Measurements from ENCODE around the gene ELMOD3.
"Not testable (repeated sequence)": the region's sequence is repeated elsewhere in the genome, so short reads cannot be mapped to it uniquely, and the experiment has no call there.

Gene ELMOD3

DNA sequence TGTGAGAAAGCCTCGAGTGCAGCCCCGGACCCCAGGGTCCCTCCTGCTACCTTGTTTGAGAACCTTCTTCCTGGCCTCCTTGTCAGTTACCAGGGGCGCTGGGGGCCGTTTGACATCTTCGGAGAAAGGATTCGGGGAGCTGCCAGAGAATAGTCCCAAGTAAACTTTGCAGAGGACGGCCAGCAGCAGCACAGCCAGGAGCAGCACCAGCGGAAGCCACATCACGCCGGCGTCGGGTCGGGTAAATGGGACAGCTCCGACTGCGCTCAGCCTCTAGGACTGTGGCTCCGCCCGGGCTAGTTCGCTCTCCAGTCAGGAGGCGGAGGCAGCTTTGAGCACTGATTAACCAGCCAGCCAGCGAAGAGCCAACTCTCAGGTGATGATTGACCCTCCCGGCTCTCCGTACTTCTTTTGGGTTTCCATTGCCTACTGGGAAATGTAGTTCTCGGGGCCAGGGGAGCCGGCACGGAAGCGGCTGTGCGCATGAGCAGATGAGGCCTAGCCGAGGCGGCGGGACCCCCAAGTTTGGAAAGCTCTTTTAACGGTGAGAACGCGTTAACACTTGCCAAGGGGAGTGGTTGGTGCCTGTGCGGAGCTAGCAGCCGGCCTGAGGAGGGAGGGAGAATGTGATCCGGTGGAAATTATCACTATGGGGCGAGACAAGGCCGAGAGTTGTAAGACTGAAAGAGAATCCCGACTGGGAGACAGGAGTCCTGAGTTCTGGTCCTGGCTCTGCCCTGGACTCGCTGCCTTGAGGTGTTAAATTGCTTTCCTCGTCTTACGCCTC lies at the start of gene ELMOD3, which contains the start of gene RETSAT:
Gene ELMOD3, plus strand, starts transcription at position 484 of the 787 bp plus-strand sequence. CDS start 2,430 bp downstream, outside the sequence.
Gene RETSAT, minus strand, starts transcription at position 243 of the 787 bp plus-strand sequence. Its CDS starts 21 bp downstream, at position 222.
- peak; percentile 94 to 97 for DNase-seq

DNA sequence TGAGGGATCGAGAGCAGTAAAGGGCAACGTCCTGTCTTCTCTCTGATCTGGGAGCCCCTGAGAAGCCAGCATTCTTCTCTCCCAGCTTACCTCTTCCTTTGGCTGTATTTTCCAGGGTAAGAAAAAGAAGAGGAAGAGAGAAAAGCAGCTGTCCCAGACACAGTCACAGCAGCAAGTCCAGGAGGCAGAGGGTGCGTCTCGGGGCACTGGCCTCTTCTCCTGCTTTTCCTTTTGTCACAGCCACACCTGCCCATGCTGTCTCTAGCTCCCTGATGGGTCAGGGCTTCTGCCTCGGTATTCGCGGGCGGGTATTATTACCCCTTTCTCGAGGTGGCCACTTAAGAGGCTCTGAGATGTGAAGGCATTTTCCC lies 47.1 kb upstream of the ELMOD3 start:
- DNase-seq, result no peak

DNA sequence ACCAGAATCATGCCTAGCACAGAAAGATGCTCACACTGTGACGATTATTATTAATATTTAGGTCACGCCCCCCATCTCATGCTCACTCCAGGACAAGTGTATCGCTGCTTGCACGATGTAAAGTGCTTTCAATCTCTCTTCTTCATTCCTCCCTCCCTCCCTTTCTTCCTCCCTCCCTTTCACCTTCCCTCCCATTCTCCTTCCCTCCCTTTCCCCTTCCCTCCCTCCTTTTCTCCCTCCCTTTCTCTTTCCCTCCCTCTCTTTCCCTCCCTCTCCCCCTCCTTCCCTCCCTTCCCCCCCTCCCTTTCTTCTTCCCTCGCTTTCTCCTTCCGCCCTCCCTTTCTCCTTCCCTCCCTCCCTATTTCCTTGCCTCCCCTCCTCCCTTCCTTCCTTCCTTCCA lies 46.4 kb upstream of the ELMOD3 start:
- DNase-seq, result no peak

DNA sequence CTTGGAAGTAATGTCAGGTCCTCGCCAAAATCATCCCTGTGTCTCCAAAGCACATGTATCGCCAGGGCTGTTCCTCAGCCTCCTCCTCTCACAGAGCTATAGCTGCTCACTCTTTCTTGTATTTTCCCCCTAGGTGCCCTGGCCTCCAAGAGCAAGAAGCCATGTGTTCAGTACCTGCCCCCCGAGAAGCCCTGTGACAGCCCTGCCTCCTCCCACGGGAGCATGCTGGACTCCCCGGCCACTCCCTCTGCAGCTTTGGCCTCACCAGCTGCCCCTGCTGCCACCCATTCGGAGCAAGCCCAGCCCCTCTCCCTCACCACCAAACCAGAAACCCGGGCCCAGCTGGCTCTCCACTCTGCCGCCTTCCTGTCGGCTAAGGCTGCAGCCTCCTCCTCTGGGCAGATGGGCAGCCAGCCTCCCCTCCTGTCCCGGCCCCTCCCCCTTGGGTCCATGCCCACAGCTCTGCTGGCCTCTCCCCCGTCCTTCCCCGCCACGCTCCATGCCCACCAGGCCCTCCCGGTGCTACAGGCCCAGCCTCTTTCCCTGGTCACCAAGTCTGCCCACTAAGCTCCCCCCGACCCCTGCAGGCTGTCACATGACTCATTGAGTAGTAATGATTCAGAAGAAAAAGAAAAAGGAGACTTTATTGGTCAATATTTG lies 45.5 kb upstream of the ELMOD3 start:
- no peak for DNase-seq

DNA sequence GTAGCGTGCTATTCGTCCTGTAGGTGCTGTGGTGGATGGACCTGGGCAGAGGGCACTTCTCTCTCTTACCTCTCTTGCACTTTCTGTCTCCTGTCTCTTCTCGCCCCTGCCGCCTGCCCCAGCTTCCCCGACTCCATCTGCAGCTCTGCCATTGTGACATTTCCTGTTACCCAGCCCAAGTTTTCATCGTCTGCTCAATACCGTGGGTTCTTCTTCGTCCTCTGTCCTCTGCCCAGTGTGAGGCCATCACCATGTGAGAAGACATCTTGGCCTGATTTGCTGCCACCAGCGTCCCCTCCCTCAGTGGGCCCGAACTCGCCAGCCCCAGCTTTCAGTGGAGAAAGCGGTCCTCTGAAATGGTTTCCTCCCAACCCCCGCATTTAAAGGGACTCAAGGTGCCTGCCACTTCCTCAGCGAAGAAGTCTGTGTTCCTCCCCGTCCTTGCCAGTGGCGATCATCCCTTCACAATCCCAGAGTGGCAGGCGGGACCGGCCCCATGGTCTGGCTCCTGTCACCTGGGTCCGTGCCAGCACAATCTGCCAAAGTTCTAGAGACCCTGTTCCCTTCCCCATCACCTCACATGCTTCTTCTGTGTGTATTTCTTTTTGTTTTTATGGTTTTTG lies 44.8 kb upstream of the ELMOD3 start:
- no peak for DNase-seq

DNA sequence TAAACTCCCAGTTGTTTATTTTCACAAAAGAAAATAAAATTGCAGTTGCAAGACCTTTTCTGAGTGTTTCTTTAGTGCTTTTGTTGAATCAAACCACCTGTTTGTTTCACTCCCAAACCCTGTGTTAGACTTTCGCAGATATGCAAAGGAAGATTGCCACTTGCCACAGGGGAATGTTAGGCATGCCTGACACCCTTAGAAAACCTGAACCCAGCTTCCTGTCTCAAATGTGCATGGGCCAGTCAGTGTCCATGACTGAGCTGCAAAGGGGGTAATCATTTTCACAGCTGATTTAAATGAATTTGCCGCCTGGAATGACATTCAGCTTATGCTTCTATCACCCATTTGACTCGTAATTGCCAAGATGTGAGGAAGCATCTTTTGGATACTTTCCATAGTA lies 44.2 kb upstream of the ELMOD3 start:
- DNase-seq, result no peak

DNA sequence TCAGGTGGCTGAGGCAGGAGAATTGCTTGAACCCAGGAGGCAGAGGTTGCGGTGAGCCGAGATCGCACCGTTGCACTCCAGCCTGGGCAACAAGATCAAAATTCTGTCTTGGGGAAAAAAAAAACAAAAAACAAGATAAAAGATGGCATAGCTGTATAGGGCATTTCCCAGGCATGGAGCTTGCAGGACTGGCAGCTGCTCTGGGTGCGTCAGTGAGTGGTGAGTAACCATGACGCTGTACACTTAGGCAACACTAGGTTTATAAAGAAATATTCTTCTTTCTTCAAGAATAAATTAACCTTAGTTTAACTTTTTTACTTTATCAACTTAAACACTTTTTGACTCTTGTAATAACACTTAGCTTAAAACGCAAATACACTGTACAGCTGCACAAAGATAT lies 42.2 kb upstream of the ELMOD3 start:
- DNase-seq, result no peak

DNA sequence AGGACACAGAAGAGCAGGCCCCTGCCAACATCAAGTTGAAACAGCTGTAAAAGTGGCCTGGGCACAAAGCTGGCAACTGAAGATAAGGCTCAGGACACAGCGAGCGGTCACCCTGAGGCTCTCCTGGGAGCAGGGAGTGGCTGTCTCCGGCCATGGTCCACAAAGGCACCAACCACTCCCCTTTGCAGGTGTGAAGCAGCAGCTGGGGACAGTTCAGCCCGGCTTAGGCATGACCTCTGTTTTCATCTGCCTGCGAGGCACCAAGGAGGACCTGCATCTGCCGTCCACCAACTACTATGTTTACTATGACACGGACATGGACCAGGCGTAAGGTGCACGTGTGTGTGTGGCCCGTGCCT lies 39.7 kb upstream of the ELMOD3 start:
- no peak for DNase-seq

DNA sequence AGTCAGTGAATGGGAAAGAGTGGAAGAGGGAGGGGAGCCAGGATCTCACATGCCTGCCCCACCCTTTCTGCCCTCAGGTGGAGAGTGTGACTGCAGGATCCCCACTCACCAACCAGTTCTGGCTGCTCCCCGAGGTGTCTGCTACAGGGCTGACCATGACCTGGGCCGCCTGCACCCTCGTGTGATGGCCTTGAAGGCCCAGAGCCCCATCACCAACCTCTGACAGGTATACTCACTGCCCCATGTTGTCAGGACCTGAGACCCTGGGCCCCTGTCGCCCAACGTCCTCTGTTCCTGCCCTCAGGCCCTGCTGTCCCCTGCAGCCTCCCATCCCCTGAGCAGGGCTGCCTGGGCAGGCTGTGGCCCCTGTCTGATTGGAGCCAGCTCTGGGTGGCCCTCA lies 38.6 kb upstream of the ELMOD3 start:
- DNase-seq, result not testable (repeated sequence)

DNA sequence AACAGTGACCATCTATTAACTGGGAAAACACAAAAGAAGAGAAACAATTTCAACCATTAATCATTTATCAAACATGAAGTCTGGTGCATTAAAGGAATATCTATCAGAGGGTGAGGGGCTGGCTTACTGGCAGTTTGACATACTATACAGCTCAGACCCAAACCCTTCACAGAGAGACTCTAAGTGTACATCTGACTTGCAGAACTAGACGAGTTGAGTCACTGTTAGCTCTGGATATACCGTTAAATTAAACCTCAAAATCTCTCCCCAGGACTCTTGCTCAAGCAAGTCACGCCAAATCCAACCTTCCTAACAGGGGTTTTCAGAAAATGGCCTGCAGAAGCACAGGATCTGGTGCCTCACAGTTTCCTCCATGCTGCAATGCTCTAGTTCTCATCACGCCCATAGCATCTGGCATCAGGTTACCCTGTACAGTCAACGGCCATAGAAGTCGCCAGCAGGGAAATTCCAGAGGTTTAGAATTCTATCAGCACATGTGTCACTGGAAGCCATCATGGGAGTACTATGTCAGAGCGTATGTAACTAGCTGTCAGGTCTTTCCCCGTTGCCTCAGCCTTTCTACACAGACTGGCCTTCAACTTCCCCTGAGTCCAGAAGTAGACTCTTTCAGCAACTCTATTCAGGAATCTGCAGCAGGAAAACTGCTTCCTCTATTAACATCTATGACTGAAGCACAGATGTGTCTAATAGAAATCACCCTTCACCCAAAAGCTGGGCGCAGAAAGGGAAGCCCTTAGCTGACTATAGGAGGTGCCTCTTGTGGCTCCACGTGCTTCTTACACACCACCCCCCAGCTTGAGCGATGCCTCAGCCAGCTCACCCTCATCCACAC lies 36.1 kb upstream of the ELMOD3 start:
- no peak for DNase-seq

DNA sequence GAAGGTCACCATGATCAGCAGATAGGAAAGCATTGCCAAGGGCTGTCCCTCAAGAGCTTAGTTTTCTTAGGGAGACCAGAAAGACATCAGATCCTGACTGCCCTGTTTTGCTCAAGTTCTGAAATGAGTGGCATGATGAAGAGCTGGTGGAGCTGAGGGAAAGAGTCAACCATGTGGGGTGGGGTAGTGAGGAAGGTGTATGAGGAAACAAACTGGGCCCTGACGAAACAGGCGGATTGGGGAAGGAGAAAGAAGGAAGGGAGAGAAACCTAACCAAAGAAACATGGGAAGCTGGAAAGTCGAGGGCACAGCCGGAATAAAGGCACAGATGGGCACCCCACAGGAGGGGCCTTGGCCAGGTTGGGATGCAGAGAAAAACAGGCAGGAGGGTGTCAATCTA lies 34.8 kb upstream of the ELMOD3 start:
- DNase-seq, result no peak

DNA sequence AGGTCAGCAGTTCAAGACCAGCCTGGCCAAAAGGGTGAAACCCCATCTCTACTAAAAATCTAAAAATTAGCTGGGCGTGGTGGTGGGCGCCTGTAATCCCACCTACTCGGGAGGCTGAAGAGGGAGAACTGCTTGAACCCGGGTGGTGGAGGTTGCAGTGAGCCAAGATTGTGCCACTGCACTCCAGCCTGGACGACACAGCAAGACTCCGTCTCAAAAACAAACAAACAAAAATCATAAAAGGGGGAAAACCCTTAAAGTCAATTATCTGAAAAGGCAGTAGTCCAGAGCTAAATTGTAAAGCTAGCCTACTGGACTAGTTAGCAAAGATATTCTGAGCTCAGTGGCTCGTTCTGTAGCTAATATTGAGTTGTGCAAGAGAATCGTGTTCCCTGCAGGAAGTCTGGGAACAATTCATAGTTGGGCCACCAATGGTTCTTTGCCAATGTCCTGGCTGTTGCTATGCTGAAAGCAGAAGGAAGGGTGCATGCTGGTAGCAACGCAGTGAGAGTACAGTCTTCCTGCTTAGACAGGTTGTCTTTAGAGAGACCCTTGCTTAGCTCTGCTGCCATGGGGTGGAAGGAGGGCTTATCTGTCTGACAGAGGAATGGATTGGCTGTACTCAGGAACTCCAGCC lies 31.1 kb upstream of the ELMOD3 start:
- DNase-seq, result no peak

DNA sequence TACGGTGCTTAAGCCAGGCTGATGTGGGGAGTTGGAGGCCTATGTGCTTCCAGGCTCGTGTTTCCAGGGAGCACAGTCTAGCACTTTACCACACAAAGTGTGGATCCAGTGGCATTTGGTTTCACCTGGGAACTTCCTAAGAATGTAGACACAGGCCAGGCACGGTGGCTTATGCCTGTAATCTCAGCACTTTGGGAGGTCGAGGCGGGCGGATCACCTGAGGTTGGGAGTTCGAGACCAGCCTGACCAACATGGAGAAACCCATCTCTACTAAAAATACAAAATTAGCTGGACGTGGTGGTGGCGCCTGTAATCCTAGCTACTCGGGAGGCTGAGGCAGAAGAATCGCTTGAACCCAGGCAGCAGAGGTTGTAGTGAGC lies 30.6 kb upstream of the ELMOD3 start:
- DNase-seq, result not testable (repeated sequence)

DNA sequence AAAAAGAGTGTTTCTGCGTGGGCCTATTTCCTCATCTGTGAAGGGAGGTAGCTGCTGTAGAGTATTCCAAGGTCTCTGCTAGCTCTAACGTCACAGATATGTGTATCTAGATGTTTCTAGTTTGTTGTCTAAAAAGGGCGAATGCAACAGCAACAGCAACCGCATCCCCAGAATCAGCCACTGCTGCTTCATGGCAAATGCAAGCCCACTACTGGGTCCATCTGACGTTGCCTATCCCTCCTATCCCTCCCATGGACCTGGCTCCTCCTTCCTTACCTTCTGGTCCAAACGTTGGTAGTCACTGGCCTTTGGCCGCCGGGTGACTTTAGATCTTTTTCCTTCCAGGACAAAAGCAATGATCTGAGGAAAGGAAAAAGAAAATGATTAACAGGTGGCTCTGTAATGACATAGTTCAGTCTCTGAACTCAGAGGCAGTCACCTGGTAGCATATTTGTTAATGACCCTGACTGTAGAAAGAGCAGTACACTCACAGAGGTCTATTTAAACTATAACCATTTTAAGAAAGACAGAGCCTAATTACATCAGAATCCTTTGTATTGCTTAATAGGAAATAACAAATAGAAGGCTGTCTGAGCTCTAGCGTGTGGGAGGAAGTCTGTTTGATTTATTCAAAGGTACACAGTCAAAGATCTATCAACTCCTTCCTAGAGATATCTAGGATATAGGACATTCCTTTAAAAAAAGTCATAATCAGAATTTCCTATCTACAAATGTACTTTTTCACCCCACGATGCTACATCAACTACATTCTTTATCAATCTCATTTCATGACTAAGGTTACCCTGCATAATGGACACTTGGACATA lies 29.7 kb upstream of the ELMOD3 start:
- no peak for DNase-seq

DNA sequence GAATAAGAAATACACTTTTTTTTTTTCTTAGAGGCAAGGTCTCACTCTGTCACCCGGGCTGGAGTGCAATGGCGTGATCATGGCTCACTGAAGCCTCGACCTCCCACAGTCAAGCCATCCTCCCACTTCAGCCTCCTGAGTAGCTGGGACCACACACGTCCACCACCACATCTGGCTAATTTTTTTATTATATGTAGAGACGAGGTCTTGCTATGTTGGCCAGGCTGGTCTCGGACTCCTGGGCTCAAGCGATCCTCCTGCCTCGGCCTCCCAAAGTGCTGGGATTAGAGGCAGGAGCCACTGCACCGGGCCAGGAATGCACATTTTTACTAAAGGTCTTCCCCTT lies 29.1 kb upstream of the ELMOD3 start:
- no peak for DNase-seq

DNA sequence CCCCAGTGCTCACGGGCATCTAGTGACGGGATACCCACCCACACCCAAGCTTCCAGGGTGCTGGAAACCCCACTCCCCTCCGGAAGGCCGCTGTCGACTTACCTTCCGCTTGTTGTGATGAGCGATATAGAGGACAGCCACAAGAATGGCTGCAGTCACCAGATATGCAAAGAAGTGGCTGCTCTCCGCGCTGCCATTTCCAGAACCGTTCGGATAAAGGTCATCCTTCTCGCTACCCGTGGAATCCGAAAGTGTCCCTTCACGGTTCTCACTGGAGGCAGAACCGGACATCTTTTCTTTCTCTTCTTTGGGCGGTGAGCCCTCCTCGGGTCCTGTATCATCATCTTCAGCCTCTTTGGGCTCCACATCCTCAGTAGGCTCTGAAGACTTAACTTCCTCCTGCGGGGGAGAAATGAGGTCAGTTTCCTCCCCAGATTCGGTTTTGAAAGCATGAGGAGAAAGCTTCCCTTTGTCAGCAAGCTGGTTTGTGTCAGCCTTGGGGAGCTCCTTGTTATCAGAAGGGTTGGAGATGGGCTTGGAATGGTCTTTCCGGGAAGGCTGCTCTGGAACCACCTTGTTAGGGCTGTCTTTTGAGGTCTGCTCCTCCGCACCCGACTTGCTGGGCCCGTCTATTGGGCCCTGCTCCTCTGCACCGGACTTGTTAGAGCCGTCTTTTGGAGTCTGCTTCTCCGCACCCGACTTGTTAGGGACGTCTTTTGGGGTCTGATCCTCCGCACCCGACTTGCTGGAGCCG lies 28.0 kb upstream of the ELMOD3 start:
- DNase-seq, result no peak

DNA sequence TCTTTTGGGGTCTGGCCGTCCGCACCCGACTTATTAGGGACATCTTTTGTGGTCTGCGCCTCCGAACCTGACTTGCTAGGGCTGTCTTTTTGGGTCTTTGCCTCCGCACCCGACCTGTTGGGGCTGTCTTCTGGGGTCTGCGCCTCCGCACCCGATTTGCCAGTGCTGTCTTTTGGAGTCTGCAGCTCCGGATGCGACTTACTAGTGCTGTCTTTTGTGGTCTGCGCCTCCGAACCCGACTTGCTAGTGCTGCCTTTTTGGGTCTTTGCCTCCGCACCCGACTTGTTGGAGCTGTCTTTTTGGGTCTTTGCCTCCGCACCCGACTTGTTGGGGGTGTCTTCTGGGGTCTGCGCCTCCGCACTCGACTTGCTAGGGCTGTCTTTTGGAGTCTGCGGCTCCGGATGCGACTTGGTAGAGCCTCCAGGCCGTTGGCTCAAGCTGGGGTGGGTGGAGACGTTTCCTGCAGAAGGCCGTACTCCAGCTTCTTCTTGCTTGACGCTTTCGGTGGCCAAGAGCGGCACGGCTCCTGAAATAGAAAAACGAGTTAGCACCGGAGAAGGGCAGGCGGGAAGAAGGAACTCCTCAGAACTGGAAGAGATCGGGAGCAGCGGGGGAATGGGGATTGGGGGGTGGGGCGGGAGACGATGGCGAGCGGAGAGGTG lies 27.3 kb upstream of the ELMOD3 start:
- DNase-seq, result no peak

DNA sequence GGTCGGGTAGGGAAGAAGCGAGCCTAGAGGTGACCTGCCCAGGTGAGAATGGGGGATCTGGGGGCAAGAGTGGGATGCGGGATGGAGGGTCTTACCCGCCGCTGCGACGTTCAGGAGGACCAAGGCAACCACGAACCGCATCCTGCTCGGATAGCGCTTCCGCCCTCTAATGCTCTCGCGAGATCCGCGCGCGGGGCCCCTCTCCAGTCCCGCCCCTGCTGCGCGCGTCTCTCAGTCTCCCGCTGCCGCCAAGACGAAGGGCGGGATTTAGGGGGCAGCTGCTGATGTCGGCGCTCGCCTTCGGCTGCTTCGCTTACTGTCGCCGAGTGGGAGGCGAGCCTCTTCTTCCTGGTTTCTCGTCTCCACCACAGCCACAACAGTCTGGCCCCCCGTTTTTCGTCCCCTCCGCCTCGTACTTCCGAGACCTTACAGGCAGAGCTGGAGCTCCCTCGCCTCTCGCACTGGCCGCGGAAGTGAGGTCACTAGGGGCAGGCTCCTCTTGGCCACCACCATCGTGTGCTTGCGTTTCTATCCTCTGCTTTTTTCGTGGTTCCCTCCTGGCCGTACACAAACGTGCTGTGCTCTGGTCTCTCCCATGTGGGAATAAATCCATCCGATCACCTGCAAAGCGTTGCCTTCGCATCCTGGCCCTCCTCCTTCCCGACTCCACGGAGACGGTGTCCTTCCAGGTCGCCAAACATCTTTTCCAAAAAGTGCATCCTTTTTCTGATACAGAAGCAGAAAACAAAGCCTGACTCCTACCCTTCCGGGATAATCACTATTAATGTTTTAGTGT lies 26.5 kb upstream of the ELMOD3 start, which contains the start of gene TGOLN2:
Gene TGOLN2, minus strand, starts transcription at position 168 of the 796 bp plus-strand sequence. Its CDS starts 27 bp downstream, at position 141.
- DNase-seq, result peak; percentile 90 to 91

DNA sequence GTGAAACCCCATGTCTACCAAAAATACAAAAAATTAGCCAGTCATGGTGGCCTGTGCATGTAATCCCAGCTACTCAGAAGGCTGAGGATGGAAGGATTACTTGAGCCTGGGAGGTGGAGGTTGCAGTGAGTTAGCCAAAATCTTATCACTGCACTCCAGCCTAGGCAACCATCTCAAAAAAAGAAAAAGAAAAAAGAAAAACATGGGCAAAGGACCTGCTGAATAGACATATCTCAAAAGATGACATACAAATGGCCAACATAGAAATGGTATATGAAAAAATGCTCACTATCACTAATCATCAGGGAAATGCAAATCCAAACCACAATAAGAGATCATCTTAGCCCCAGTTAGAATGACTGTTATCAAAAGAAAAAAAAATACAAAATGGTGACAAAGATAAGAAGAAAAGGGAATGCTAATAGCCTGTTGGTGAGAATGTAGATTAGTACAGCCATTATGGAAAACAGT lies 25.4 kb upstream of the ELMOD3 start:
- DNase-seq, result no peak
